PC-9 (cell line): ENCODE data around the gene FBP2. TPM values are rescaled to one million over a fixed set of nuclear protein-coding genes. Genes with fewer than 3 reads are reported as not detected.
A peak's percentile ranks its signal among the peaks of the same experiment; 100 is the strongest.

ENCODE experiments used
- BruUV-seq: library from RNA; stranded (reverse); fragments of 400-500 nt; replicated peaks from 2 replicates; lab custom pipeline; 2021; lab: Mats Ljungman, UMichigan
- CTCF ChIA-PET: fragments of 300-600 bp; sonication (Branson Sonifier 250); formaldehyde crosslinking; loops from one replicate; lab custom pipeline; 2022; ENCODE audit warnings: antibody characterized with exemption; lab: Charles Lee
- POLR2A ChIA-PET: fragments of 300-600 bp; sonication (Branson Sonifier 250); formaldehyde crosslinking; loops from one replicate; lab custom pipeline; 2022; ENCODE audit warnings: antibody characterized with exemption; ENCODE audit not compliant: unreplicated experiment; lab: Charles Lee
- DNase-seq, 2 experiments: peaks; one replicate each; pipeline versions ENCODE4 v3.0.0 to v3.0.0-alpha.2; 2015 to 2022; ENCODE audit warnings: mixed read lengths in 1 of 2
- H2AFZ ChIP-seq: fragments of 200-600 bp; sonication (generic); 2 replicates; pipeline ENCODE4 v1.8.1; 2017; ENCODE audit warnings: antibody characterized with exemption
- H3F3A ChIP-seq: fragments of 200-600 bp; sonication (generic); 2 replicates; pipeline ENCODE4 v1.8.1; 2017; ENCODE audit warnings: antibody characterized with exemption, mild to moderate bottlenecking, low read depth; ENCODE audit not compliant: insufficient read depth
- H3K27ac ChIP-seq: fragments of 200-600 bp; sonication (generic); 2 replicates; pipeline ENCODE4 v1.6.1; 2016; ENCODE audit warnings: mixed run types
- H3K27me3 ChIP-seq: fragments of 200-600 bp; sonication (generic); 2 replicates; pipeline ENCODE4 v1.6.1; 2016; ENCODE audit warnings: low read depth, mixed run types; ENCODE audit not compliant: insufficient read depth
- H3K36me3 ChIP-seq: fragments of 200-600 bp; sonication (generic); 2 replicates; pipeline ENCODE4 v1.6.1; 2016; ENCODE audit warnings: low read depth, mixed run types
- H3K4me1 ChIP-seq: fragments of 200-600 bp; sonication (generic); replicated peaks from 2 replicates; pipeline ENCODE4 v1.6.1; 2016; ENCODE audit warnings: mixed run types; ENCODE audit not compliant: insufficient read depth
- H3K4me2 ChIP-seq: fragments of 200-600 bp; sonication (generic); 2 replicates; pipeline ENCODE4 v1.6.1; 2017; ENCODE audit warnings: mixed run types
- H3K4me3 ChIP-seq: fragments of 200-600 bp; sonication (generic); 2 replicates; pipeline ENCODE4 v1.6.1; 2016; ENCODE audit warnings: mixed run types
- H3K79me2 ChIP-seq: fragments of 200-600 bp; sonication (generic); 2 replicates; pipeline ENCODE4 v1.6.1; 2017; ENCODE audit warnings: low read depth, mixed run types
- H3K9me2 ChIP-seq: fragments of 200-600 bp; sonication (generic); 2 replicates; pipeline ENCODE4 v1.8.1; 2017; ENCODE audit warnings: mild to moderate bottlenecking; ENCODE audit not compliant: insufficient read depth
- H3K9me3 ChIP-seq: fragments of 200-600 bp; sonication (generic); 2 replicates; pipeline ENCODE4 v1.8.1; 2016; ENCODE audit warnings: low read depth; ENCODE audit not compliant: insufficient read depth
- H4K20me1 ChIP-seq: fragments of 200-600 bp; sonication (generic); 2 replicates; pipeline ENCODE4 v1.8.1; 2017; ENCODE audit not compliant: insufficient read depth
- EZH2 ChIP-seq: fragments of 200-600 bp; sonication (generic); IDR thresholded peaks from 2 replicates; pipeline ENCODE4 v1.8.0; 2017; ENCODE audit warnings: antibody characterized with exemption, low read depth
- intact Hi-C: fragments of 100-400 bp; cut with micrococcal nuclease; formaldehyde crosslinking; loops from one replicate; pipeline ENCODE4 v1.10.0; 2022; ENCODE audit not compliant: unreplicated experiment
- total RNA-seq: library from RNA; stranded (reverse); gene quantifications from 2 replicates; pipeline ENCODE4 v1.2.3, GENCODE V29; 2021
- TF ChIP-seq, protein P1 (sequence below): fragments of 200-600 bp; sonication (generic); conservative IDR thresholded peaks from 2 replicates; pipeline ENCODE4 v1.6.1; 2017; ENCODE audit warnings: mixed run types, antibody characterized with exemption, mild to moderate bottlenecking, moderate library complexity

The FBP2 gene
- total RNA-seq, 1 experiment from 2014 or later, result not detected

DNA sequence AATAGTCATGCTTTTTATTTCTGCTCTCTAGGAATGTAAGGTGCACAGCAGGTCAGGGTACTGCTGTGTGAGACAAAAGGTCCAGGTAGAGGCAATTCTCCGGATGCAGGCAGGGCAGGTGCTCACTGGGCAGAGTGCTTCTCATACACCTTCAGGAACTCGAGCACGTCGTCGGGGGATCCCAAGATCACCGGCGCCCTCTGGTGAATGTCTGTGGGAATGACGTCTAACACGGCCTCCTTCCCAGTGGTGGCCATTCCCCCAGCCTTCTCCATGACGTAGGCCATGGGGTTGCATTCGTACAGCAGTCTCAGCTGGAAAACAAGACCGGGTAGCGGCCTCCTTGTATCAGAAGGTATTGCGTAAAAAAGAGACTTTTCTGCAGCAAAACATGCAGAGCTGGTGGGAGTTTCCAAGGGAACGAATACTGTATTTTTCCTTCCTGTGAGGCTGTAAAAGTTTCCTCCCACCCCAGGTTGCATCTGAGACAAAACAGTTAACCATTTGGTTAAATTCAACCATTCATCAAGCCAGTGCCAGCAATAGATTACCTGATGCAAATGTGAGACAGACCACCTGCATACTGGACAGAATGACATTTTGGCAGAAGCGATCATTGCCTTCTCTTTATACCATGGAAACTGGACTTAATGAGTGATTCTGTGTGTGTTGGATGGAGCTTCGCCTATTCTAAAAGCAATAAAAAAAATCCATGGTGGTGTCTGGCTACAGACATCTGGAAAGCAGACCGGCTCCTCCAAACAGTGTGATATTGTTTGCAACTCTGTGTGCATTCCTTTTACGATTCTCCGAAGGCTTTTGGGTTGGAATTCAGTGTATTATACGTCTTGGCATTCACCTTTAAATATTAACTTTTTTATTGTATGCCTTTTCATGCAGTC is 9.9 kb upstream of the FBP2 start:
- intact Hi-C loops, result loop anchor here (1.0 to 10.0 kb wide), 3 partner anchors 49 to 539 kb away; no protein-coding TSS in a partner anchor
- Histone ChIP-seq H3K4me2 (no peak overlapping the region), H3K27me3 (no peaks in the 10 kb centered on the region), H3K4me1 (no peaks in the 10 kb centered on the region), H3K9me3 (no peaks in the 10 kb centered on the region), H2AFZ (no peak overlapping the region), H4K20me1 (no peaks in the 10 kb centered on the region), H3K27ac (no peak overlapping the region), H3K4me3 (no peak overlapping the region), H3K9me2 (no peaks in the 10 kb centered on the region), H3F3A (peaks cover 23% of the 10 kb centered on the region; the same call in 1 of the 2 replicates), H3K79me2 (no peaks in the 10 kb centered on the region), H3K36me3 (peaks cover 17% of the 10 kb centered on the region)
- TF ChIP-seq EZH2, result no peak
- TF ChIP-seq, protein P1, sequence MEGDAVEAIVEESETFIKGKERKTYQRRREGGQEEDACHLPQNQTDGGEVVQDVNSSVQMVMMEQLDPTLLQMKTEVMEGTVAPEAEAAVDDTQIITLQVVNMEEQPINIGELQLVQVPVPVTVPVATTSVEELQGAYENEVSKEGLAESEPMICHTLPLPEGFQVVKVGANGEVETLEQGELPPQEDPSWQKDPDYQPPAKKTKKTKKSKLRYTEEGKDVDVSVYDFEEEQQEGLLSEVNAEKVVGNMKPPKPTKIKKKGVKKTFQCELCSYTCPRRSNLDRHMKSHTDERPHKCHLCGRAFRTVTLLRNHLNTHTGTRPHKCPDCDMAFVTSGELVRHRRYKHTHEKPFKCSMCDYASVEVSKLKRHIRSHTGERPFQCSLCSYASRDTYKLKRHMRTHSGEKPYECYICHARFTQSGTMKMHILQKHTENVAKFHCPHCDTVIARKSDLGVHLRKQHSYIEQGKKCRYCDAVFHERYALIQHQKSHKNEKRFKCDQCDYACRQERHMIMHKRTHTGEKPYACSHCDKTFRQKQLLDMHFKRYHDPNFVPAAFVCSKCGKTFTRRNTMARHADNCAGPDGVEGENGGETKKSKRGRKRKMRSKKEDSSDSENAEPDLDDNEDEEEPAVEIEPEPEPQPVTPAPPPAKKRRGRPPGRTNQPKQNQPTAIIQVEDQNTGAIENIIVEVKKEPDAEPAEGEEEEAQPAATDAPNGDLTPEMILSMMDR, result peak; percentile 68
- ChIA-PET POLR2A (no interaction called here), CTCF (interaction anchor here (1.1 kb wide), 1 partner anchor 49 kb away, joined by 5 read pairs; the partner anchor contains the start of gene PCAT7)
- BruUV-seq, result no TSS peak
- peak; percentile 45 to 73 for DNase-seq

DNA sequence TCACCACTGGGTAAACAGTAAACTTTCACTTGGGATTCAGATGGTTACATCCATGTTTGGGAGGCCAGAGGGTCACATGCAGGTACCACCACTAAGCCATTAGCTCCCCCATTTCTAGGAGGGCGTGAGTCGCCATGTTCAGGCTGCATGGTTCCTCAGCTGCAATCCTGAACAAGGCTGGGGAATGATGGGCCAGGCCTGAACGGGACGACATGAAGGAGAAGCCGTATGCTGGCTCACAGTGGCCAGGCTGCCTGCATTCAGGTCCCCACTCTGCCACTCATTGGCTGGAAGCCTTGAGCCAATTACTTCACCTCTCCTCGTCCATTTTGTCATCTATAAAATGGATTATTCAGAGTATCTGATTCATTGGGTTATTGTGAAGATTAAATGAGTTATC is 9.0 kb upstream of the FBP2 start:
- no peak overlapping the region for H2AFZ ChIP-seq
- no peaks in the 10 kb centered on the region for H4K20me1 ChIP-seq
- TF ChIP-seq EZH2, result no peak
- TF ChIP-seq, protein P1, result no peak
- ChIA-PET CTCF (no interaction called here), POLR2A (no interaction called here)
- no peaks in the 10 kb centered on the region for H3K79me2 ChIP-seq
- H3F3A ChIP-seq, result peaks cover 23% of the 10 kb centered on the region; the same call in 1 of the 2 replicates
- no peaks in the 10 kb centered on the region for H3K9me3 ChIP-seq
- no TSS peak for BruUV-seq
- no peaks in the 10 kb centered on the region for H3K4me1 ChIP-seq
- no peak overlapping the region for H3K4me2 ChIP-seq
- H3K36me3 ChIP-seq, result peaks cover 17% of the 10 kb centered on the region
- no peak overlapping the region for H3K4me3 ChIP-seq
- no peak for DNase-seq
- intact Hi-C loops, result loop anchor here (1.0 to 10.0 kb wide), 3 partner anchors 48 to 538 kb away; no protein-coding TSS in a partner anchor
- H3K27ac ChIP-seq, result no peak overlapping the region
- no peaks in the 10 kb centered on the region for H3K9me2 ChIP-seq
- no peaks in the 10 kb centered on the region for H3K27me3 ChIP-seq

DNA sequence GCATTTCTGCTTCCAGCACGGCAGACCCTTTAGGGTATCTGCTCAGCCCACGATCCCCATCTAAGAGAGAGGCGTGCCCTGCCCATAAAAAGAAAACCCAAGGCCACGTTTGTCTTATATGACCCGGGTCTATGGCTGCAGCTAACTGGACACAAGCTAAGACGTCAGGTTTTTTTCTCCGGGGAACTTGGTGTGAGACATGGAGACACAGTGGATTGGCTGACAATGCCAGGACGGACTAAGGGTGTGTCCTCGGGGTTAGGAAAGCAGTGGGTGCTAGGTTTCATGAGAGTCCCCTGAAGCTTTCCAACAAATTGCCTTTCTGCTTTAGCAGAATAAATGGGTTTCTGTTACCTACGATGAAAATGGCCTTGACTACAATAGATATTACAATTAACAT is 7.1 kb upstream of the FBP2 start:
- Histone ChIP-seq H2AFZ (no peak overlapping the region), H3K9me3 (no peaks in the 10 kb centered on the region), H3K27me3 (no peaks in the 10 kb centered on the region), H3F3A (peaks cover 23% of the 10 kb centered on the region; the same call in 1 of the 2 replicates), H4K20me1 (no peaks in the 10 kb centered on the region), H3K4me2 (no peak overlapping the region), H3K4me1 (no peaks in the 10 kb centered on the region), H3K4me3 (no peak overlapping the region), H3K27ac (no peak overlapping the region), H3K9me2 (no peaks in the 10 kb centered on the region), H3K36me3 (peaks cover 15% of the 10 kb centered on the region), H3K79me2 (no peaks in the 10 kb centered on the region)
- intact Hi-C loops, result loop anchor here (10.0 kb wide), 1 partner anchor 536 kb away; no protein-coding TSS in a partner anchor
- BruUV-seq, result no TSS peak
- TF ChIP-seq, protein P1, result no peak
- no peak for TF ChIP-seq EZH2
- no peak for DNase-seq
- CTCF ChIA-PET, result no interaction called here
- POLR2A ChIA-PET, result no interaction called here
